Neuron (in vitro differentiated cells): ENCODE measurements around the gene NQO2.
"Not testable (repeated sequence)": the region's sequence is repeated elsewhere in the genome, so short reads cannot be mapped to it uniquely, and the experiment has no call there.

ENCODE experiments used
- H2AFZ ChIP-seq: one replicate; pipeline ENCODE4 v1.6.1; 2013; ENCODE audit warnings: low read depth, mild to moderate bottlenecking, inconsistent platforms, low read length, moderate library complexity
- H3K27me3 ChIP-seq: one replicate; pipeline ENCODE4 v1.6.1; 2013; ENCODE audit warnings: low read length; ENCODE audit not compliant: insufficient read depth
- H3K36me3 ChIP-seq: one replicate; pipeline ENCODE4 v1.6.1; 2013; ENCODE audit warnings: low read length; ENCODE audit not compliant: insufficient read depth
- H3K4me1 ChIP-seq: one replicate; pipeline ENCODE4 v1.6.1; 2013; ENCODE audit warnings: low read length; ENCODE audit not compliant: insufficient read depth
- H3K4me3 ChIP-seq: 2 replicates; pipeline ENCODE4 v1.5.1; 2013; ENCODE audit warnings: mild to moderate bottlenecking, low read length, moderate library complexity
- H3K9me3 ChIP-seq: one replicate; pipeline ENCODE4 v1.6.1; 2013; ENCODE audit warnings: low read length

Gene NQO2

DNA sequence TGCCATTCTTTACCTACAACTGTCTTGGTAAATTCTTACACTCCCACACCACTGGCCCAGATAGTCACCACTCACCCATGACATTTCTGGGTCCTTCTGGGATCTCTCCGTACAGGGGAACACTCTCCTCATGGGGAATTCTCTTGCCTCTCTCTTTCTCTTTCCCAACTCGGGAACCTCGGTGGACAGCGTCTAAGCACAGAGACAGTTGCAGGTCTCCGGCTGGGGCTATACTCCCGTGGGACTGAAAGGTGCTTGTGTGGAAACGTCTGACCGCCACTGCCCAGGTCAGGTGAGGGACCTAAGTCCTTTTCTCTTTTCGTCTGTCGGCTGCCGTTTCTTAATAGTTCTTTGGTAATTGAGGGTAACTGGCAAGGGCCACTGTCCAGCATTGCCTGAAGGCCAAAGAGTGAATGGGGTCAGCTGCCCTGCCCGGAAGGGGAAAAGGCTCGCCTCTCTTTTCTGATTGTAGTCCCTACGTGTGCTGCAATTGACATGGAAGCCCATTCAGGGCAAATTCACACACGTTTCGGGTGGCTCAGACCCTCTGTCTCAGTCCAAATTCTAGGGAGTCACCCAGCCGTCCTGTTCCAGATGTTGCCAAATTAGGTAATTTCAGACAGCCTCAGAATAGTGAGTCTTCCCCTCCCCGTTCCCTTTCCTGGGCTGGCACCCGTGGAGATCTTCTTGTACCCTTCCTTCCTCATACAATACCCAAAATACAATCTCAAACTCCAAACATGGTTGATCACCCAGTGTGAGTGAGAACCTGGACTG lies 37.4 kb downstream of the NQO2 start:
- Histone ChIP-seq H3K4me3 (no peak overlapping the region), H3K4me1 (peaks cover 3% of the 10 kb centered on the region), H2AFZ (no peak overlapping the region), H3K36me3 (no peaks in the 10 kb centered on the region), H3K9me3 (peaks cover 9% of the 10 kb centered on the region), H3K27me3 (peaks cover 2% of the 10 kb centered on the region)

DNA sequence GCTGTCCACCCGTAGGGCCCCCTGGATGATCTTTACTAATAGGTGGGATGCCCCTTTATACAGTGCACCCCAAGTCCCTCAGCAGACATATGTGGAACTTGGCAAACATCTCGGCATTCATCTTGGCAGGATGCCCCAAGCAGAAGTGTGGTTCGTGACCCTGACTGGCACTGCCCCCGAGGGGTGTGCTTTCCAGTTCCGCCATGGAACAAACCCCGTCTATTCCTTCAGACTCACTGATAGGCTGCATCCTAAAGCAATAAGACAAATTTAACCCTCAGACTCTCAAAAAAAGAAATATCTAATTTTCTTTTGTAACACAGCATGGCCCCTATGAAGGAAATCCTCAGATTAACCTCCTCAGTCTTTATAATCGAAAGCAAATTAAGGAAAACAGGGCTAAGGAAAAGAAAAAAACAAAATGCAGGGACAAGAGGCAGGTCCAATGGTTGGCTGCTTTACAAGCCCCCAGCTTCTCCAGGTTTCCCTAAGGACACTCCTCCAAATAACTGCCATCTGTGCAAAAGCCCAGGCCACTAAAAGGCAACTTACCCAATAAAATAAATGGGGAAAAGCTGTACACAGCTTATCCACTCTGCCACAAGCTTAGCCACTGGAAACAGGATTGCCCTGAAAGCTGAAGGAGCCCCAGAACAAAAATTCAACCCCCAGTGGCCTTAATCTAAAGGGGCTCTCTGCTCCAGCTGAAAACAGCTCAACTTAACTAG lies 38.1 kb downstream of the NQO2 start:
- no peak overlapping the region for H2AFZ ChIP-seq
- H3K27me3 ChIP-seq: peaks cover 2% of the 10 kb centered on the region
- no peaks in the 10 kb centered on the region for H3K36me3 ChIP-seq
- peaks cover 3% of the 10 kb centered on the region for H3K4me1 ChIP-seq
- peaks cover 9% of the 10 kb centered on the region for H3K9me3 ChIP-seq
- no peak overlapping the region for H3K4me3 ChIP-seq

DNA sequence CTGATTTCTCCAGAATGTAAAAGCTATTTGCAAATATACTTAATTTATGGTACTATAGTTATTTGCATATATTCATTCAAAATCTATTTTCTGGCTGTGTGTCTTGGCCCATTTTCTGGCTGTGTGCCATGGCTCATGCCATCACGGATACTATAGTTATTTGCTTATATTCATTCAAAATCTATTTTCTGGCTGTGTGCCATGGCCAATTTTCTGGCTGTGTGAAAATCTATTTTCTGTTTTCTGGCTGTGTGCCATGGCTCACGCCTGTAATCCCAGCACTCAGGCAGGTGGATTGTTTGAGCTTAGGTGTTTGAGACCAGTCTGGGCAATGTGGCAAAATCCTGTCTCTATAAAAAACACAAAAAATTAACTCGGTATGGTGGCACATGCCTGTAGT lies 39.7 kb downstream of the NQO2 start:
- no peak overlapping the region for H3K4me3 ChIP-seq
- H3K27me3 ChIP-seq: no peaks in the 10 kb centered on the region
- no peaks in the 10 kb centered on the region for H3K36me3 ChIP-seq
- peaks cover 3% of the 10 kb centered on the region for H3K4me1 ChIP-seq
- H2AFZ ChIP-seq: no peak overlapping the region
- H3K9me3 ChIP-seq: peaks cover 9% of the 10 kb centered on the region

DNA sequence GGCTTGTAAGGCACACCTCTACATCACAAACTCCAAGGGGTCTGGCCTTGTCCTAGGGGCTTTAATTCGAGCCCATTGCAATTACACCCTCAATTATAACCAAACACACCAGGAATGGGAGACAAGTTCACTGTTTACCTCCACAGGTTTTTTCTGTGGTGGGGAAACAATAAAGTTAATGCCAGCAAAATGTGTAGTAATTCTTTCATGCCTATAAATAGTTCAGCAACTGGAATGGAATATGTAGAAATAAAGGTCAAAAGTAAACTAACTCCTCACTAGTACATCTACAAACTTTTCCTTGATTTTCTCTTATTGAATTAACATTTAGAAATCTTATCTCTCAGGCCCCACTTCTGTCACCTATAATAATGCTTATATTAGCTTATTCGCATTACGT lies 41.5 kb downstream of the NQO2 start:
- Histone ChIP-seq H2AFZ (no peak overlapping the region), H3K27me3 (no peaks in the 10 kb centered on the region), H3K36me3 (no peaks in the 10 kb centered on the region), H3K9me3 (no peaks in the 10 kb centered on the region), H3K4me3 (no peak overlapping the region), H3K4me1 (peaks cover 3% of the 10 kb centered on the region)

GRCh38 chr6:3041606-3042005 lies 41.9 kb downstream of the NQO2 start:
- no peak overlapping the region for H3K4me3 ChIP-seq
- no peaks in the 10 kb centered on the region for H3K27me3 ChIP-seq
- no peaks in the 10 kb centered on the region for H3K36me3 ChIP-seq
- no peaks in the 10 kb centered on the region for H3K9me3 ChIP-seq
- peaks cover 3% of the 10 kb centered on the region for H3K4me1 ChIP-seq
- H2AFZ ChIP-seq: no peak overlapping the region

GRCh38 chr6:3045369-3045768 lies 45.7 kb downstream of the NQO2 start:
- Histone ChIP-seq H3K27me3 (peaks cover 10% of the 10 kb centered on the region), H3K9me3 (no peaks in the 10 kb centered on the region), H3K4me3 (no peak overlapping the region), H3K4me1 (no peaks in the 10 kb centered on the region), H2AFZ (no peak overlapping the region), H3K36me3 (no peaks in the 10 kb centered on the region)

- Histone ChIP-seq H2AFZ (no peak overlapping the region), H3K9me3 (no peaks in the 10 kb centered on the region), H3K27me3 (peaks cover 11% of the 10 kb centered on the region), H3K36me3 (no peaks in the 10 kb centered on the region), H3K4me1 (no peaks in the 10 kb centered on the region), H3K4me3 (no peak overlapping the region)
Observed at GRCh38 chr6:3045777-3046176, 46.1 kb downstream of the NQO2 start.

DNA sequence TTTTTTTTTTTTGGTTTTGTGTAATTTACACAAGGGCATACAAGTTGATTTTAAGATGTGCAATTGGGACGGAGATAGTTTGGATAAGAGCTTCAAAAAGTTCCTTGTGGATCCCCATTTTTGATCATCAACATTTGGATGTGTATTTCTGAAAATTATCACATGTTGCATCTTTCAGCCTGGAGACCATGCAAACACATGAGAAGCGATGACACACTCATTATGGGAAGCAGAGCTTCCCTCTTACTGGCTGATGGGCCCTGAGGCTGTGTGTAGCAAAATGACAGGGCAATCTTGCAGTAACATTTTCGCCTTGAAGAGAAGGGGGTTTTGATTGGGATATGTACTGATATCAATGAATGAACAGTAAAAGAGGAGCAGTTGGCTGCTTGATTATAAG lies 46.6 kb downstream of the NQO2 start:
- Histone ChIP-seq H2AFZ (no peak overlapping the region), H3K4me1 (no peaks in the 10 kb centered on the region), H3K4me3 (no peak overlapping the region), H3K27me3 (peaks cover 14% of the 10 kb centered on the region), H3K36me3 (no peaks in the 10 kb centered on the region), H3K9me3 (no peaks in the 10 kb centered on the region)

DNA sequence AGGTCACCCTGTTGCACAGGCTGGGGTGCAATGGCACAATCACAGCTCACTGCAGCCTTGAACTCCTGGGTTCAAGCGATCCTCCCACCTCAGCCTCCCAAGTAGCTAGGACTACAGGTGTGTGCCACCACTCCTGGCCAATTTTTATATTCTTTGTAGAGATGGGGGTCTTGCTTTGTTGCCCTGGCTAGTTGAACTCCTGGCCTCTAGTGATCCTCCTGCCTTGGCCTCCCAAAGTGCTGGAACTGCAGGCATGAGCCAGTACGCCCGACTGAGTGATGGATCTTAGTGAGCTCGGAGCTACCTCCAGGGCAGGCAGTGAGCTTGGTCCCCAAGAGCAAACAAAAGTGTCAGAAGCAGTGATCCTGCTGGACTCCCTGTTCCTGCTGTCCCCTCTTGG lies 48.3 kb downstream of the NQO2 start:
- peaks cover 17% of the 10 kb centered on the region for H3K27me3 ChIP-seq
- H3K36me3 ChIP-seq, H3K4me3 ChIP-seq, H3K9me3 ChIP-seq, H3K4me1 ChIP-seq, H2AFZ ChIP-seq: not testable (repeated sequence)

GRCh38 chr6:3052481-3053230 lies 53.0 kb downstream of the NQO2 start:
- Histone ChIP-seq H3K4me1 (peaks cover 2% of the 10 kb centered on the region), H3K27me3 (peaks cover 25% of the 10 kb centered on the region), H3K9me3 (peaks cover 2% of the 10 kb centered on the region), H3K36me3 (no peaks in the 10 kb centered on the region), H2AFZ (no peak overlapping the region), H3K4me3 (no peak overlapping the region)

DNA sequence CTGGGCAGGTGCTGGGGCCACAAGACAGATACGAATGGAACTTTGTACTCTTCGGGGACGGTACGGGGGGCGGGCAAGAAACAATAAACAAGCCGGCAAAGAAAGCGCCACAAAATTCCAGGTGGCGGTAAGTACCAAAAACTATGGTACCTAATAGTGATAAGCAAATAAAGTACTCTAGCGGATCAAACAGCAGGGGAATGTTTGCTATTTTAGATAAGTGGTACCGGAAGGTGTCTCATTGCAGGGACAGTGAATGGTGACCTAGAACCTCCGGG lies 53.5 kb downstream of the NQO2 start:
- H3K27me3 ChIP-seq: peaks cover 25% of the 10 kb centered on the region
- H2AFZ ChIP-seq: no peak overlapping the region
- no peak overlapping the region for H3K4me3 ChIP-seq
- peaks cover 2% of the 10 kb centered on the region for H3K9me3 ChIP-seq
- peaks cover 2% of the 10 kb centered on the region for H3K4me1 ChIP-seq
- no peaks in the 10 kb centered on the region for H3K36me3 ChIP-seq

DNA sequence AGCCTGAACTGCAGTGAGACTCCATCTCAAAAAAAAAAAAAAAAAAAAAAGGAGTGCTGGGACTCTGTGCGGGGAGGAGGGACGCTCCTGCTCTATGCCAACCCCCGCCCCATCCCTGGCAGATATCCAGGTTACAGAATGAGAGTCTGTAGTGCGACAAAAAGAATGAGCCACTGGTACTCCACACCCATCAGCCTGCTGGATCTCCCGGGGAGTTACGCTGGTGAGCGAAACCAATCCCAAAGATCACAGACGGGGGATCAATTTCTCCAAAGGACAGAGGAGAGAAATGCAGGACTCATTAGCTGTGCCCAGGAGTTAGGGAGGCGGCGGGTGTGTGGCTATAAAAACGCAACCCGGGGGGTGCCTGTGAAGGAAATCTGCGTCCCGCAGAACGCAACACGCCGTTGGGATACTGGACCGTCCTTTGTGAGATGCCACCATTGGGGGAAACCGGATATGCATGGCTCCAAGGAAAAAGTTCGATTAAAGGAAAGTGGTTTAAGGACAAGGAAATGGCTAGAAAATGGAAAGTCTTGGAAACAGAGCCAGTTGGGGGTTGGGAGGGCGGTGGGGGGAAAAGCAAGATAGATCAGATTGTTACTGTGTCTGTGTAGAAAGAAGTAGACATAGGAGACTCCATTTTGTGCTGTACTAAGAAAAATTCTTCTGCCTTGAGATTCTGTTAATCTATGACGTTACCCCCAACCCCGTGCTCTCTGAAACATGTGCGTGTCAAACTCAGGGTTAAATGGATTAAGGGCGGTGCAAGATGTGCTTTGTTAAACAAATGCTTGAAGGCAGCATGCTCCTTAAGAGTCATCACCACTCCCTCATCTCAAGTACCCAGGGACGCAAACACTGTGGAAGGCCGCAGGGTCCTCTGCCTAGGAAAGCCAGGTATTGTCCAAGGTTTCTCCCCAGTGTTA lies 54.8 kb downstream of the NQO2 start:
- not testable (repeated sequence) for H2AFZ ChIP-seq, H3K4me1 ChIP-seq, H3K4me3 ChIP-seq, H3K9me3 ChIP-seq, H3K36me3 ChIP-seq
- H3K27me3 ChIP-seq: peaks cover 21% of the 10 kb centered on the region

DNA sequence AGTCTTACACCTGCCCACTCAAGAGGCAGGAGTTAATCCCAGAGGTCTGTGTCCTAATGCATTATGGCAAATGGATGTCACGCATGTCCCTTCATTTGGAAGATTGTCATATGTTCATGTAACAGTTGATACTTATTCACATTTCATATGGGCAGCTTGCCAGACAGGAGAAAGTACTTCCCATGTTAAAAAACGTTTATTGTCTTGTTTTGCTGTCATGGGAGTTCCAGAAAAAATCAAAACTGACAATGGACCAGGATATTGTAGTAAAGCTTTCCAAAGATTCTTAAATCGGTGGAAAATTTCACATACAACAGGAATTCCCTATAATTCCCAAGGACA lies 55.4 kb downstream of the NQO2 start:
- not testable (repeated sequence) for H3K9me3 ChIP-seq, H2AFZ ChIP-seq, H3K36me3 ChIP-seq, H3K4me1 ChIP-seq, H3K4me3 ChIP-seq
- peaks cover 17% of the 10 kb centered on the region for H3K27me3 ChIP-seq
